ENCODE results near the gene SIN3A.
A peak's percentile ranks its signal among the peaks of the same experiment; 100 is the strongest.
"Not testable (repeated sequence)": the region's sequence is repeated elsewhere in the genome, so short reads cannot be mapped to it uniquely, and the experiment has no call there.

The SIN3A gene

DNA sequence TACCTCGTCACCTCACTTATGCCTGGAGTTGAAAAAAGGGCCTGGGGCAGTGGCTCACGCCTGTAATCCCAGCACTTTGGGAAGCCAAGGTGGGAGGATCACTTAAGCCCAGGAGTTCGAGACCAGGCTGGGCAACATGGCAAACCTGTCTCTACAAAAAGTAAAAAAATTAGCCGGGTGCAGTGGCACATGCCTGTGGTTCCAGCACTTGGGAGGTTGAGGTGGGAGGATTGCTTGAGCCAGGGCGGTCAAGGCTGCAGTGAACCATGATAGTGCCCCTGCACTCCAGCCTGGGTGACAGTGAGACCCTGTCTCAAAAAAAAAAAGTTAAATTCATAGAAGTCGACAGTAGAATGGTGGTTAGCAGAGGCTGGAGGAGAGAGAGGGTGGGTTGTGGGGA lies 109.3 kb downstream of the SIN3A start:
- TF ChIP-seq, protein P1, sequence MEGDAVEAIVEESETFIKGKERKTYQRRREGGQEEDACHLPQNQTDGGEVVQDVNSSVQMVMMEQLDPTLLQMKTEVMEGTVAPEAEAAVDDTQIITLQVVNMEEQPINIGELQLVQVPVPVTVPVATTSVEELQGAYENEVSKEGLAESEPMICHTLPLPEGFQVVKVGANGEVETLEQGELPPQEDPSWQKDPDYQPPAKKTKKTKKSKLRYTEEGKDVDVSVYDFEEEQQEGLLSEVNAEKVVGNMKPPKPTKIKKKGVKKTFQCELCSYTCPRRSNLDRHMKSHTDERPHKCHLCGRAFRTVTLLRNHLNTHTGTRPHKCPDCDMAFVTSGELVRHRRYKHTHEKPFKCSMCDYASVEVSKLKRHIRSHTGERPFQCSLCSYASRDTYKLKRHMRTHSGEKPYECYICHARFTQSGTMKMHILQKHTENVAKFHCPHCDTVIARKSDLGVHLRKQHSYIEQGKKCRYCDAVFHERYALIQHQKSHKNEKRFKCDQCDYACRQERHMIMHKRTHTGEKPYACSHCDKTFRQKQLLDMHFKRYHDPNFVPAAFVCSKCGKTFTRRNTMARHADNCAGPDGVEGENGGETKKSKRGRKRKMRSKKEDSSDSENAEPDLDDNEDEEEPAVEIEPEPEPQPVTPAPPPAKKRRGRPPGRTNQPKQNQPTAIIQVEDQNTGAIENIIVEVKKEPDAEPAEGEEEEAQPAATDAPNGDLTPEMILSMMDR (IDR thresholded peaks at IDR 0.05), result no peak
- Histone ChIP-seq H3K27ac (no peak overlapping the region), H3K4me3 (no peak overlapping the region)
- DNase-seq (ENCODE audit: low spot score), result no peak

DNA sequence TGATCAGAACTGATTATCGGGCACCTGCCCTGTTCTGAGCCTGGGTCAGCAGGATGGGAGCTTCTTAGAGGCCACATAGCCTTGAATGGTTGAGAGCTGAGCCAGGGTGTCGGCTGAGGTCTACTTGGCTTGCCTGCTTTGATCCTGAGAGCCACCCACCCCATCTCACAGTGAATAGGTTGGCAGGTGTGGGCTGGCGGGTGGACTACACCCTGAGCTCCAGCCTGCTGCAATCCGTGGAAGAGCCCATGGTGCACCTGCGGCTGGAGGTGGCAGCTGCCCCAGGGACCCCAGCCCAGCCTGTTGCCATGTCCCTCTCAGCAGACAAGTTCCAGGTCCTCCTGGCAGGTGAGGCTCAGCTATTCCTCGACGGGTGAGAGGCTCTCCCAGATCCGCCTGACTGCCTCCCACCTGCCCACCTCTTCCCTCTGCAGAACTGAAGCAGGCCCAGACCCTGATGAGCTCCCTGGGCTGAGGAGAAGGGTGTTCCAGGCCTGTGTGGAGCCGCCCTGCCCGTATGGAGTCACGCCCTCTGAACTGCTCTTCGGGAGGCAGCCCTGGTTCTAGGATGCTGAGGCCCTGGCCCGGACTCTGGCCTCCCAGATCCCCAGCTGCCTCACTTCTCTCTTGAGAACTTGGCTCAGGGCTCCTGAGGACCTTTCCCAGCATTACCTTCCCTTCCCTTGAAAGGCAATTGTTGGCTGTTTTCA lies 111.8 kb downstream of the SIN3A start:
- no peak overlapping the region for H3K27ac ChIP-seq

DNA sequence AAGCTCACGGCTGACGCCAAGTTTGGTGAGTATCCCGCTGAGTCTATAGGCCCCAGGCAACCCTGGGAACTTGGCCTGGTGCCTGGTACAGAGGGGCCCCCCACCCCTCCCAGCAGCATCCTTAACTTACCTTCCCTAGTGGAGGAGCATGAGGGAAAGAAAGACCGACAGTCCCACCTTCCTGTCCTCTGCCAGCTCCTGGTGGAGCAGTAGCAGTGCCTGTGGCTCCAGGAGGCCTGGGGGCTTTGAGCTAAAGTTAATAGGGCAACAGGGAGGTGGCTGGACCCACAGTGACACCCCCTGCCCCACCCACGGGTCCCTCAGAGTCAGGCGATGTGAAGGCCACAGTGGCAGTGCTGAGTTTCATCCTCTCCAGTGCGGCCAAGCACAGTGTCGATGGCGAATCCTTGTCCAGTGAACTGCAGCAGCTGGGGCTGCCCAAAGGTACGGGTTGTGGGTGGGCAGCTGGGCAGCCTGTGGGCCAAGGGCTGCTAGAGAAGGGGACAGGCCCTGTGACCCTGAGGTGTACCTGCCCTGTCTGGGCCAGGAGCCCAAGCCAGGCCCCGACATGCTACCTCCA lies 112.7 kb downstream of the SIN3A start:
- Histone ChIP-seq H3K27ac (no peak overlapping the region), H3K4me3 (no peak overlapping the region)
- no peak for DNase-seq (ENCODE audit: low spot score)
- TF ChIP-seq, protein P1 (IDR thresholded peaks at IDR 0.05), result no peak

More for the DNA sequence above, 111.8 kb downstream of the SIN3A start:
- TF ChIP-seq, protein P1 (IDR thresholded peaks at IDR 0.05), result no peak
- no peak for DNase-seq (ENCODE audit: low spot score)
- no peak overlapping the region for H3K4me3 ChIP-seq

DNA sequence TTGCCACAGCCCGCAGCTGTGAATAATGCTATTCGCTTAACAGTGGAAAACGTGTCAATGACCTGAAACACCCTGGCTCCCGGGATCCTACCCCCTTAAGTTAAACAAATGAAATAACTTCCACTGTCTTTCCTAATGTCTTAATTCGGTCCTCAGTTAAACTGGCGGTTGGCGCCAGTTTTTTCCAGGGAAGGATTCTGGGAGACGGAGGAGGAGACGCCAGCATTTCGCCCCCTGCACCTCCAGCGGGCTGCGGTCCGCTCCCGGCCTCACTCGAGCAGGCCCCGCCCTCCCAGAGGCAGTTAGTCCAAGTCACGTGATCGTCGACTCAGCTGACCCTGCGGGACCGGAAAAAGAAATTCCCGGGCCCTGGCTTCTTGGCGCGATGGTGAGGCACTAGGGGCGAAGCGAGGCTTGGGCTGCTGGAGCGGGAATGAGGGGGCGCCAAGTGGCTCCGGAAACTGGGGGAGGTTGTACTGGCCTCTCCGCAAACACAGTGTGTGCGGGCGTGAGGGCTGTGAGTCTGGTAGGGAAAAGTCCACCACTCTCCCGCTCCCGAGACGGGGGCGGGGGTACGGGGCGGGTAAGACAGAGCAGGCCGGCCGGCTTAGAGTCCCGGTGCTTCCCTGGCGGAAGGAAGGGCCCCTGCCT lies 115.7 kb downstream of the SIN3A start, which contains the start of gene COMMD4:
Gene COMMD4 (plus strand): TSS at position 359 of the 651 bp plus-strand sequence. CDS start 27 bp downstream, at position 386.
- H3K27ac ChIP-seq, result peak within 1 kb of the TSS; percentile 23 to 79
- TF ChIP-seq, protein P1 (IDR thresholded peaks at IDR 0.05), result no peak

DNA sequence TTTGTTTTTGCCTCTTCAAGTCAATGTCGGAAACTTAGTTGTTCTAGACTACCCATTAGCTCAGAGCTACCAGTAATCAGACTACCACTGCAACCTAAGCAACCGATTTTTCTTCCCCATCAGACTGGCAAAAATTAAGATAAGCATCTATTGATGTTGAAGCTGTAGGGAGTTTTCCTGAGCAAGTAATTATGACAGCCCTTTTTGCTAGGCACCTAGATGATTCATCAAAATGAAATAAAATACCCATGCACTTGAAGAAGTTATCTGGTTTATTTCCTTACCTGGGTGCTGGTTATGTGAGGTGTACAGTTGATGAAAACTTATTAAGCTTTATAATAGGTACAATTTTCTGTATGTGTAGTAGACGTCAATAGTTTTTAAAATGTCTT lies 116.2 kb downstream of the SIN3A start:
- DNase-seq (ENCODE audit: low spot score), result no peak
- TF ChIP-seq, protein P1 (IDR thresholded peaks at IDR 0.05), result no peak
- peak overlapping the region; percentile 96 for H3K4me3 ChIP-seq
- H3K27ac ChIP-seq, result peak overlapping the region in 1 of 2 donors; percentile 79

More for the DNA sequence above, 115.7 kb downstream of the SIN3A start, which contains the start of gene COMMD4:
- H3K4me3 ChIP-seq, result peak within 1 kb of the TSS; percentile 96
- DNase-seq (ENCODE audit: low spot score), result peak; percentile 96

DNA sequence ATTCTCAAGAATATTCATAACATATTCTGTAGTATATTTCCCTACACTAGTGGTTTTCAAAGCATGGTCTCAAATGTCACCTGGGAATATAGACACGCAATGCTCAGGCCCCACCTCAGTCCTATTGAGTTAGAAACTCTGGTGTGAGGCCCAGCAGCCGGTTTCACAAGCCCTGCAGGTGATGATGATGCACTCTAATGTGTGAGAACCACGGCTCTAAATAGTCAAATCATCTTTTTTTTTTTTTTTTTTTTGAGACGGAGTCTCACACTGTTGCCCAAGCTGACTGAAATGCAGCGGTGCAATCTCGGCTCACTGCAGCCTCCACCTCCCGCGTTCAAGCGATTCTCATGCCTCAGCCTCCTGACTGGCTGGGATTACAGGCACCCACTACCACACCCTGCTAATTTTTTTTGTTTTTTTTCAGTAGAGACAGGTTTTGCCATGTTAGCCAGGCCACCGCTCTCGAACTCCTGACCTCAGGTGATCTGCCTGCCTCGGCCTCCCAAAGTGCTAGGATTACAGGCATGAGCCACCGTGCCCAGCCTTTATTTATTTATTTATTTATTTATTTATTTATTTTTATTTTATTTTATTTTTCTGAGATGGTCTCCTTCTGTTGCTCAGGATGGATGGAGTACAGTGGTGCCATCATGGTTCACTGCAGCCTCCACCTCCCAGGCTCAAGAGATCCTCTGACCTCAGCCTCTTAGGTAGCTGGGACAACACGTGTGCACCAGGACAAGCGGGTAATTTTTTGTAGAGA lies 117.7 kb downstream of the SIN3A start:
- not testable (repeated sequence) for H3K4me3 ChIP-seq, H3K27ac ChIP-seq

DNA sequence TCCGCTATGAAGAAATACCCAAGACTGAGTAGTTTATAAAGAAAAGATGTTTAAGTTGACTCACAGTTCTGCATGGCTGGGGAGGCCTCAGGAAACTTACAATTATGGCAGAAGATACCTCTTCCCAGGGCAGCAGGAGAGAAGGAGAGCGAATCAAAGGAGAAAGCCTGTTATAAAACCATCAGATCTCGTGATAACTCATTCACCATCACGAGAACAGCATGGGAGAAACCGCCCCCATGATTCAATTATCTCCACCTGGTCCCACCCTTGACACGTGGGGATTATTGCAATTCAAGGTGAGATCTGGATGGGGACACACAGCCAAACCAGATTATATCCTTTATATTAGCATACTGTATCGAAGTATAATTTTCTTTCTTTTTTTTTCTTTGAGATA lies 119.4 kb downstream of the SIN3A start:
- H3K4me3 ChIP-seq; H3K27ac ChIP-seq; DNase-seq (ENCODE audit: low spot score): not testable (repeated sequence)

More for the DNA sequence above, 117.7 kb downstream of the SIN3A start:
- DNase-seq (ENCODE audit: low spot score), result not testable (repeated sequence)

All from coronary artery (tissue), 2 donors.